ENCODE data around the gene ARHGAP25. TPM values are rescaled to one million over a fixed set of nuclear protein-coding genes. Genes with fewer than 3 reads are reported as not detected.

Gene ARHGAP25
- total and polyA plus RNA-seq, 2 experiments from 2014 or later, result 1.9 to 2.0 TPM

DNA sequence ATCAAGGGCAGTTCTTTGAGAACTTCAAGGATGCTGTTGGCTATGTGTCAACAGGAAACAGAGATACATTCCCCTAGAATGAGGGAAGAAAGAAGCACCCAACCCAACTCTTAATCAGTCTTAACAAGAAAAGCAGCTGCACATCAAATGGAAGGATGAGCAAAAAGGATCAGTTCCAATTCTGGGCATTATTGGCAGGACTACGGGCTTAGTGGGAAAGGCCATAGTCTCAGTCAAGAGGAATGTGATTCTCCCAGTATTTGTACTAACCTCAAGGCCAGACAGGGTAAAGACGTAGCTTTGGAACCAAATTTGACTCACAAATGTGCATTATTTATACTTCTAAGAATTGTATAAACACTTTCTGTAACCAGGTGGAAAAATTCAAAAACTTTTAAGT lies 118.4 kb downstream of the ARHGAP25 start (continued):
- TF ChIP-seq, protein P1, sequence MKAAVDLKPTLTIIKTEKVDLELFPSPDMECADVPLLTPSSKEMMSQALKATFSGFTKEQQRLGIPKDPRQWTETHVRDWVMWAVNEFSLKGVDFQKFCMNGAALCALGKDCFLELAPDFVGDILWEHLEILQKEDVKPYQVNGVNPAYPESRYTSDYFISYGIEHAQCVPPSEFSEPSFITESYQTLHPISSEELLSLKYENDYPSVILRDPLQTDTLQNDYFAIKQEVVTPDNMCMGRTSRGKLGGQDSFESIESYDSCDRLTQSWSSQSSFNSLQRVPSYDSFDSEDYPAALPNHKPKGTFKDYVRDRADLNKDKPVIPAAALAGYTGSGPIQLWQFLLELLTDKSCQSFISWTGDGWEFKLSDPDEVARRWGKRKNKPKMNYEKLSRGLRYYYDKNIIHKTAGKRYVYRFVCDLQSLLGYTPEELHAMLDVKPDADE (IDR thresholded peaks at IDR 0.05), result no peak
- TF ChIP-seq, protein P2, sequence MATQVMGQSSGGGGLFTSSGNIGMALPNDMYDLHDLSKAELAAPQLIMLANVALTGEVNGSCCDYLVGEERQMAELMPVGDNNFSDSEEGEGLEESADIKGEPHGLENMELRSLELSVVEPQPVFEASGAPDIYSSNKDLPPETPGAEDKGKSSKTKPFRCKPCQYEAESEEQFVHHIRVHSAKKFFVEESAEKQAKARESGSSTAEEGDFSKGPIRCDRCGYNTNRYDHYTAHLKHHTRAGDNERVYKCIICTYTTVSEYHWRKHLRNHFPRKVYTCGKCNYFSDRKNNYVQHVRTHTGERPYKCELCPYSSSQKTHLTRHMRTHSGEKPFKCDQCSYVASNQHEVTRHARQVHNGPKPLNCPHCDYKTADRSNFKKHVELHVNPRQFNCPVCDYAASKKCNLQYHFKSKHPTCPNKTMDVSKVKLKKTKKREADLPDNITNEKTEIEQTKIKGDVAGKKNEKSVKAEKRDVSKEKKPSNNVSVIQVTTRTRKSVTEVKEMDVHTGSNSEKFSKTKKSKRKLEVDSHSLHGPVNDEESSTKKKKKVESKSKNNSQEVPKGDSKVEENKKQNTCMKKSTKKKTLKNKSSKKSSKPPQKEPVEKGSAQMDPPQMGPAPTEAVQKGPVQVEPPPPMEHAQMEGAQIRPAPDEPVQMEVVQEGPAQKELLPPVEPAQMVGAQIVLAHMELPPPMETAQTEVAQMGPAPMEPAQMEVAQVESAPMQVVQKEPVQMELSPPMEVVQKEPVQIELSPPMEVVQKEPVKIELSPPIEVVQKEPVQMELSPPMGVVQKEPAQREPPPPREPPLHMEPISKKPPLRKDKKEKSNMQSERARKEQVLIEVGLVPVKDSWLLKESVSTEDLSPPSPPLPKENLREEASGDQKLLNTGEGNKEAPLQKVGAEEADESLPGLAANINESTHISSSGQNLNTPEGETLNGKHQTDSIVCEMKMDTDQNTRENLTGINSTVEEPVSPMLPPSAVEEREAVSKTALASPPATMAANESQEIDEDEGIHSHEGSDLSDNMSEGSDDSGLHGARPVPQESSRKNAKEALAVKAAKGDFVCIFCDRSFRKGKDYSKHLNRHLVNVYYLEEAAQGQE (IDR thresholded peaks at IDR 0.05; ENCODE audit: unreplicated experiment), result no peak
- TF ChIP-seq EZH2phosphoT487 (IDR thresholded peaks at IDR 0.05; ENCODE audit: unreplicated experiment) (no peak), POLR2AphosphoS5 (IDR thresholded peaks at IDR 0.05; ENCODE audit: low read depth) (no peak)

DNA sequence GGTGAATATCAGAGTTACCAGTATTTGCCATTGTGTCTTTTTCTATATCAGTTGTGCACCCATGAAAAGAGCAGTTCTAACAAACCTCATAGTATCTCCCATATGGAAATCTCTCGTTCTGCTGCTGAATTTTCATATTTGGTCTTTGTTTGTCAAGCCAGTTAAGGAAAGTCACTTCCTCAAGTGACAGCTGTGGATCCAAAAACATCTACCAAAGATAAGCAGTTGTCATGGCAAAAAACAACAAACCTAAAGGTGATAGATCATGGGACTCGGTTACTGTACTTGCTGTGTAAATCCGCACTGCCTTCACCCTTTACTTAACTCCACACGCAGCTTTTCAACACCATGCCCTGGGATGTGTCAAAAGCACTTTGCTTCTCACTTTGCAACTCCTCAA lies 119.3 kb downstream of the ARHGAP25 start:
- Histone ChIP-seq H3K4me2 (no peak overlapping the region), H3F3A (replicated peaks; ENCODE audit: low read depth) (no peaks in the 10 kb centered on the region), H3K36me3 (ENCODE audit: insufficient read depth) (no peaks in the 10 kb centered on the region), H3K4me3 (no peak overlapping the region), H3K27me3 (ENCODE audit: insufficient read depth) (no peaks in the 10 kb centered on the region), H3K79me2 (replicated peaks; ENCODE audit: insufficient read depth) (no peaks in the 10 kb centered on the region), H3K27ac (ENCODE audit: low read depth) (no peak overlapping the region), H3K4me1 (ENCODE audit: insufficient read depth) (peaks cover 6% of the 10 kb centered on the region; the same call in 1 of the 2 replicates), H3K9me2 (ENCODE audit: insufficient read depth) (peaks cover 10% of the 10 kb centered on the region; the same call in 1 of the 2 replicates), H4K20me1 (replicated peaks; ENCODE audit: insufficient read depth) (no peaks in the 10 kb centered on the region), H2AFZ (no peak overlapping the region)
- Mint-ChIP-seq H3K4me3 (no peak overlapping the region), H3K9me3 (no peaks in the 10 kb centered on the region), H3K36me3 (ENCODE audit: low read depth) (no peaks in the 10 kb centered on the region), H3K27me3 (ENCODE audit: insufficient read depth, low read depth, poor library complexity) (peaks cover 5% of the 10 kb centered on the region), H3K27ac (no peak overlapping the region), H3K4me1 (peaks cover 10% of the 10 kb centered on the region)
- ATAC-seq, result no peak
- DNase-seq (ENCODE audit: low spot score), result no peak
- TF ChIP-seq CREB1 (CRISPR knock-in tag; IDR thresholded peaks at IDR 0.05; ENCODE audit: low read depth) (no peak), EZH2 (IDR thresholded peaks at IDR 0.05; ENCODE audit: low read depth, unreplicated experiment) (no peak), NANOG (IDR thresholded peaks at IDR 0.05; ENCODE audit: borderline replicate concordance) (no peak), EZH2phosphoT487 (IDR thresholded peaks at IDR 0.05; ENCODE audit: unreplicated experiment) (no peak), STAT1 (IDR thresholded peaks at IDR 0.05; ENCODE audit: unreplicated experiment) (no peak), ZNF331 (CRISPR knock-in tag; IDR thresholded peaks at IDR 0.05; ENCODE audit: low read depth) (no peak), POLR2AphosphoS5 (IDR thresholded peaks at IDR 0.05; ENCODE audit: low read depth) (no peak)
- TF ChIP-seq, protein P1 (IDR thresholded peaks at IDR 0.05), result no peak
- TF ChIP-seq, protein P2 (IDR thresholded peaks at IDR 0.05; ENCODE audit: unreplicated experiment), result no peak
